Colon (tissue), 2 donors: ENCODE measurements around the gene PRDM2.

Source experiments
- FAIRE-seq: peaks from 2 replicates; lab custom pipeline; 2012; peaks lifted over from hg19 to GRCh38; lab: Jason Lieb, UNC
- donor health status: control.
- donor health status: control.

Gene PRDM2

DNA sequence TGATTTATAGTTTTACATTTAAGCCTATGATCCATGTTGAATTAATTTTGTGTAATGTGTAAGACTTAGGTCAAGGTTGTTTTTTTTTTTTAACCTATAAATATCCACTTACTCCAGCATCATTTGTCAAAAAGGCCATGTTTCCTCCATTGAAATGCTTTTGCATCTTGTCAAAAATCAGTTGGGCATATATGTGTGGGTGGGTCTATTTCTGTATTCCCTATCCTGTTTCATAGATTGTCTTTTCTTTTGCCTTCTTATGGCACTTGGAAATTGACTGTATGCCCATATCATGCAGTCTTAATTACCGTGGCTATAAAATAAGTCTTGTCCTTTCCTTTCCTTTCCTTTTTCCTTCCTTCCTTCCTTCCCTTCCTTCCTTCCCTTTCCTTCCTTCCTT lies 138.2 kb downstream of the PRDM2 start:
- no peak for FAIRE-seq

DNA sequence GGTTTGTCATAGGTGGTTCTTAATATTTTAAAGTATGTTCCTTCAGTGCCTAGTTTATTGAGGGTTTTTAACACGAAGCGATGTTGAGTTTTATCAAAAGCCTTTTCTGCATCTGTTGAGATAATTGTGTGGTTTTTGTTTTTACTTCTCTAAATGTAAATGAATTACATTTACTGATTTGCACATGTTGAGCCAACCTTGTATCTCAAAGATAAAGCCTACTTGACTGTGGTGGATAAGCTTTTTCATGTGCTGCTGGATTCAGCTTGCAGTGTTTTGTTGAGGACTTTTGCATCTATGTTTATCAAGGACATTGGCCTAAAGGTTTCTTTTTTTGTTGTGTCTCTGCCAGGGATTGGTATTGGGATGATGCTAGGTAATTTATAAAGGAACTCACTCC lies 142.5 kb downstream of the PRDM2 start:
- no peak for FAIRE-seq

DNA sequence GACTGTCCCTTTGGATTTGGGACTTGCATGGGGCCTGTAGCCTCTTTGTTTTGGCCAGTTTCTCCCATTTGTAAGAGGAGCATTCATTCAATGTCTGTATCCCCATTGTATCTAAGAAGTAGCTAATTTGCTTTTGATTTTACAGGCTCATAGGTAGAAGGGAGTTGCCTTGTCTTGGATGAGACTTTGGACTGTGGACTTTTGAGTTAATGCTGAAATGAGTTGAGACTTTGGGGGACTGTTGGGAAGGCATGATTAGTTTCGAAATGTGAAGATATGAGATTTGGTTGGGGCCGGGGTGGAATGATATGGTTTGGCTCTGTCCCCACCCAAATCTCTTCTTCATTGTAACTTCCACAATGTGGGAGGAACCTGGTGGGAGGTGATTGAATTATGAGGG lies 151.7 kb downstream of the PRDM2 start:
- FAIRE-seq: no peak

DNA sequence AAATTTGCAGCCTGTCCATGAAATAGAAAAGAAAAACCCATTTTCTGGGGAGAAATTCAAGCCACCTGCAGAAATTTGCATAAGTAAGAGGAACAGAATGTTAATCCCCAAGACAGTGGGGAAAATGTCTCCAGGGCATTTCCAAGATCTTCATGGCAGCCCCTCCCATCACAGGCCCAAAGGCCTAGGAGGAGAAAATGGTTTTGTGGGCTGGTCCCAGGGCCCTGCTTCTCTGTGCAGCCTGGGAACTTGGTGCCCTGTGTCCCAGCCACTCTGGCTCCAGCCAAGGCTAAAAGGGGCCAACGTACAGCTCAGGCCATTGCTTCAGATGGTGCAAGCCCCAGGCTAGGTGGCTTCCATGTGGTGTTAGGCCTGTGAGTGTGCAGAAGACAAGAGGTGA lies 155.6 kb downstream of the PRDM2 start:
- no peak for FAIRE-seq

DNA sequence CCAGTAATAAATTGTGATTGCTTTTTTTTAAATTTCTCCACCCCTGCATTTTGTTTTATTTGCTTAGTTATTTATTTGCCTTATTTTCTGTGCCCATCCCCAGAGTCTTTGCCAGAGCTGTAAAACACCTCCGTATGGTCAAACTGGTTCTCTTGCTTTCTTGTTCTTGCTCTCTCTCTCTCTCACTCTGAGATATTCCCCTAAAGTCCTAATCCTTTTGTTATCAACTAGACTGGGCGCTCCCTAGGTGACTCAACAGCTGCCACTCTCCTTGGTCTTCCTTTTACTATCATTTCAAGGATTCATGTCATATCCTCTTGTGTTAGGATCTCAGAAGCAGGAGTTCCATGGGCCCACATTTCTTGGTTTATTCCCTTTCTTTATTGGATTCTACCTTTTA lies 160.0 kb downstream of the PRDM2 start:
- FAIRE-seq: no peak

DNA sequence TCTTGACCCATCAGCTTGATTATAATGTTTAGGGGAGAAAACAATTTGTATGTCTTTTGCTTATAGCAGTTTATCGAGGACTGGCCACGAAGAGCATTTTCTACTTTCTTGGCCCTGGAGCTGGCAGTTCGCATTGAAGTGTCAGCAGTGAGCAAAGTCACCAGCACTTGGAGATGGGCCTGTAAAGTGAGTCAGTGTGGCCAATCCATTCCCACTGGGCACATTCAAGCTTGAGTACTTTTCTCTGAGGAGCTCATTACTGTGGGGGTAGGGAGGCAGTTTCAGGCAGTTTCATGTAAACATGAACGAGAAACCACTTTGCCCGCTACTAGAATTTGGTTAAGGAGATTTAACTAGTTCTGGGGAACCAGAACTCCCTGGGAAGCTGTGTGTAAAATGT lies 164.8 kb downstream of the PRDM2 start:
- no peak for FAIRE-seq

DNA sequence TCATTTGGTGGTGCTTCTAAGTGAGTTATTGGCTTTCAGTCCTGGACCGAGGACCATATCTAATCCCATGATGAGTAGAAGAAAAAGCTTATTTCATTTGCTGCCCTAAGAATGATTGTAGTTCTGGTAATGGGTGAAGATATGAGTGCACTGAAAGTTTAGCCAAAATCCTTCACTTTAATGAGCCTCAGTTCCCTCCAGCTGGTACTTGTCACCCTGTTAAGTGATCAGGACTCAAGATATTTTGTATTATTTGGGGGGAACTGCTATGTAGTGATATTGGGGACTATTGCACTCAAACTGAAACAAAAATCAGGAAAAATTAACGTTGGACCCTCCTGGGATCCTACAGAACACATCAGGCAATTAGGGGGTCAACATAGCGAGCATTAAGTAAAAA lies 165.9 kb downstream of the PRDM2 start:
- no peak for FAIRE-seq

DNA sequence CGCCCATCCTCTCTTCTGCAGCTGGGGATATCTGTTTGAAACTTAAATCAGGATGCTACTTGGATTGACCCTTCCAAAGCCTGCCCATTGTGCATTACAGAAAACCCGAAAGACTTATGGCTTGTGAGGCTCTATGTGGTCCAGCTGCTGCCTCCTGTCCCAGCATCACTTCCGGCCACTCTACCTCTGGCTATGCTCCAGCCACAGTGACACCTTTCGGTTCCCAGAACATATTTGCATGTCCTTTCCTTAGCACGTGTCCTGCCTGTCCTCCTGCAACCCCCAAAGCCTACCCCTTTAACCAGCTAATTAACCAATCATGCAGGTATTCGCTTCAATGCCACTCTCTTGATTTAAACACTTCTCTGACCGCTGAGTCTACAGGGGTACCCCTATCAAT lies 167.6 kb downstream of the PRDM2 start:
- FAIRE-seq: no peak

DNA sequence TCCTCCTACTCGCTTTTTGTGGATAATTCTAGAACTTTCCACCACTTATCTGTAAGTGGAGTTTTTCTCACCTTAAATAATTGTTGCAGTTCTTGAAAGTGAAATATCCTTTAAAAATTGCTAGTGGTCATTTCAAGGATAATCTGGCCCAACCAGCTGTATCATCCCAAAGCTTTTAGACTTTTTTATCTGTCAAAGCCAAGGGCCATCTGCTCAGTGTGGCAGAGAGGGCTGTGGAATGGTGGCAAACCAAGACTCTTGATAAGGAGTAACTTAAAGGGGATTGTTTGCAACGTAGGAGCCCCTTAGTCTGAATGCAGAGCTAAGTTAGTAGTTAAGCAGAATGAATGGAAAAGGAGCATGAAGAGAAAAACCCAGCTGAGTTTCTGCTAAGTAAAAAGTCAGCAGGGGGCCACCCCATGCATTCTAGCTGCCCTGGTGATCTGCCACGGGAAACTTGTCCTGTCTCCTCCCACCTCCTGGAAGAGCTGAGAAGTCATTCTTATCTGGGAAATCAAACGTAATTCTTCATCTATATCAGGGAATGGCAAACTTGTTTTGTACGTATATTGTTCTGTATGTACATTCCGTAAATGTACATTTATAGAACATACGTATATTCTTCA lies 169.3 kb downstream of the PRDM2 start:
- FAIRE-seq: no peak

DNA sequence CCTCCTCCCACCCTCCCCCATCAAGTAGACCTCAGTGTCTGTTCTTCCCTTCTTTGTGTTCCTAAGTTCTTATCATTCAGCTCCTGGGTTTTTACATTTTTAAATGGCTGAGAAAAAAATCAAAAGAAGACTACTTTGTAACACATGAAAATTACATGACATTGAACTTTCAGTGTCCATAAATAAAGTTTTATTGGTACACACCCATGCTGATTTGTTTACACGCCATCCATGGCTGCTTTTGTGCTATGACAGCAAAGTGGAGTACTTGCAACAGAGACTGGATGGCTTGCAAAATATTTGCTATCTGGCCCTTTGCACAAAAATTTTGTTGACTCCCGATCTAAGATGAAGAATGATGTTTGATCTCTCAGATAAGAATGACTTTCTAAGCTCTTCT lies 171.4 kb downstream of the PRDM2 start:
- FAIRE-seq: no peak

DNA sequence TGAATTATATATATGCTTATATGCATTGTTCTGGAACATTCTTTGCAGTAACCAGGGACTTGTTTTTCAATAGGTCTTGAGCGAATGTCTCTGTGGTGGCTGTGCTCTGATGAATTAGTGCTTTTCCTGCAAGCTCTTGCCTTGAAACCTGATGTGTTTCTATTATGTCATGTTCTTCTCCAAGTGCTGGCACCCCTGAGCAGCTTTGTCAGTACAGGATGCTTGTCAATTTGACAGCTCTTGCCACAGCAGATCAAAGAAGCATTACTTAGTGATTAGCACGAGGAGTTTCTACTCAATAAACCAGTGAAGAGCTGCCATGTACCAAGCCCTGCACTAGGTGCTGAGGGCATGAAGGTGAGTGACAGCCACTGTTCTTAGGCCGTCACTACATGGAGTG lies 171.9 kb downstream of the PRDM2 start:
- FAIRE-seq: no peak

DNA sequence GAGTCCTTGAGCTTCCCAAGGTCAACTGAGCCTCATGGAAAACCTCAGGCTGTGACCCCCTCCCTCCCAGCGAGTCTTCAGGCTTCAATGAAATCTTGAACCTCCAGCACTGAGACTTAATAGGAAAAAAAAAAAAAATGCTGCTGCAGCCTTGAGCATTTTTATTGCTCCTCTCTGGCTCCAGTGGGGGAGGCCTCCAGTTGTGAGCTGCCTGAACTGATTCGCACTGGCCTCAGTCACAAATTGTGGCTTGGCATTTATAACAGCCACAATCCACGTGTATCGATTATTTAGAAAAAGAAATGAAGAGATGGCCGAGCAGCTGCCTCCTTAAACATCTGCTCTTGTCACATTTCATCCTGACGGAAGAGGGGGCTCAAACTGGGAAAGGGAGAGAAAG lies 173.0 kb downstream of the PRDM2 start:
- no peak for FAIRE-seq
